GM19238 (cell line): ENCODE results near the gene CXCL17.

Experiments
- DNase-seq: peaks from one replicate; pipeline ENCODE4 v3.0.0; 2011; ENCODE audit warnings: low spot score; ENCODE audit not compliant: insufficient read length

CXCL17 gene

DNA sequence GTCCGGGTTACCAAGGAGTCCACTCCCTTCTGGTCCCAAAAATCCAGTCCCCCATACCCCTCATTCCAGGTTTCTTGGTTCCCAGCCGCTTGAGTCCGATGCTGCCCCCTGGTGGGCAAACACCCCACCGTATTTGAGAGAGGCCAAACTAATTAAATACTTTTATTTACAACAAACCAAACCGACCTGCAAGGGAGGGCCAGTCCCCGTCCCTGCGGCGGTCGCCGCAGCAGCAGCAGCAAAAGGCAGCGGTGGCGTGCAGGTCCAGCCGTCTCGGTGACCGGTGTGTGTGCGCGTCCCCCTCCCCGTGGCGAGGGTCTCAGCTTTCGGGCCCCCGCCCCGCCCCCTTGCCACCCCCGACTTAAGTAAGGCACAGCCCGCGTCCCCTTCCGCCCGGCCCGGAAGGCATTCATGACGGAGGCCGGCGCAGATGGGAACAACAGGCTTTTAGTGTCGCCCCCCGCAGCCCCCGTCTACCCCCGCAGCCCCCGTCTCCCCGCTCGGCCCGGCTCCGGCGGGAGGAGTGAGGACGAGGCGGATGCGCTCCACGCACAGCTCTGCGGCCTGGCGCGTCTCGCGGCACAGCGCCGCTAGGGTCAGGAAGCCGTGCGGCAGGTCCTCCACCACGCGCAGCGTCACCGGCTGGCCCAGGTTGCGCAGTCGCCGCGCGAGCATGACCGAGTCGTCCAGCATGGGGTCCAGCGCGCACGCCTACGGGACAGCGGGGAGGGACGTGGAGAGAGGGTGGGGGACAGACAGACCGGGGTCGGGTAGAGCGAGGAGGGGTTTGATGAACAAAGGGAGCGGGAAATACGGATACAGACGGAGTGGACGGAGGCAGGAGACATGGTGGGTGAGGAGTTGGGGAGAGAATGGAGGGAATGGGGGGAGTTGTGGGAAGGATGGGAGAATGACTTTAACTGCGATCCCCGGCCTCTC, 41.1 kb downstream of the CXCL17 start:
- peak; percentile 53 for DNase-seq

DNA sequence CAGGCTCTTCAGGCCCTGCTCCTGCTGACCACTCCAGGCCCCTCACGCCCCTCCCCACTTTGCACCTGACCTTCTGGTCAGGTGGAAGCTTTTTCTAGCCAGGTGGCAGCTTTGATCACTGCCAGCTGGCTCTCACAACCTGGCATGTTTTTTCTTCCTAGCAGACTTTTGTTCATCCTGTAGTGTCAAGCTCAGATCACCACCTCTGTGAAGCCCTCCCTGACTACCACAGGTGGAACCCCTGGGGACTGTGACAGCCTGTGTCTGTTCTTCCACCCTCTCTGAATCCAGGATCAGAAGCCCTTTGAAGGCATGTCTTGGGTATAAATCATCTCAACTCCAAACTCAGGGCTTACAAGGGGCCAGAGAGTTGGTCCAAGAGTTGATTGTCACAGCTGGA, 42.3 kb downstream of the CXCL17 start:
- DNase-seq: no peak

DNA sequence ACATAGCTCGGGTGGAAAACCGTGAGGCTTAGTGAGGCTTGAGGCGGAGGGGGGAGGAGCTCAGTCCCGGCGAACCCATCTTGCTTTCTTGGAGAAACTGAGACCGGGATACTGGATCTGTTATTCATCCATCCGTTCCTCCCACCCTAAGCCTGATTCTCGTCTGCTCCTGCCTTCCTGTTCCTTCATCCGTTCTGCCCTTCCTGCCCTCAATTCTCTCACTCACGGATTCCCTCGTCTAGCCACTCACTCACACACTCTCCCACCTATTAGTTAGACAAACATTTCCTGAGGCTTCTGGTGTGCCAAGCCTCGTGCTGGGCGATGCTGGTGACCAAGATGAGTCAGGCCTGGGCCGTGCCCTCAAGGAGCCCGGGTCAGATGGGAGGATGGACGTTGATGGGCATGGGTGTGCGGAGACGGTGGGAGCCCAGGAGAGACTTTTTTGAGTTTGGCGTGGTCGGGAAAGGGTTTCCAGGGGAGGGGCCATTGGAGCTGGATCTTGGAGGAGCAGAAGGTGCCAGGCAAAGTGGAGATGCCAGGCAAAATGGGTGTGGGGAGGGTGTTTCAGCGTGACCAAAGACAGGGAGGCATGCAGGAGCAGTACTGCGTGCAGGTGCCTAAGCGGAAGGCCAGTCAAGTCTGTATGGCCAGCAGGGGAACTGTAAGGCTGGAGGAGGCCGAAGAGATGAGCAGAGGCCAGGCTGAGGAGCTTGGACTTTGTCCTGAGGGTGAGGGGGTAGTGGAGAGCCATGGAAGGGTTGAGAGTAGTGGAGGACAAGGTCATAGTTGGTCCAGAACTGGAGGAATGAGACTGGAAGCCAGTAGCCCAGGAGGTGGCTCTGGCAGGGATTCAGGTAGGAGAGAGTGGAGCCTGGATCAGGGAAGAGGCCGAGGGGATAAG, 45.2 kb downstream of the CXCL17 start:
- no peak for DNase-seq

DNA sequence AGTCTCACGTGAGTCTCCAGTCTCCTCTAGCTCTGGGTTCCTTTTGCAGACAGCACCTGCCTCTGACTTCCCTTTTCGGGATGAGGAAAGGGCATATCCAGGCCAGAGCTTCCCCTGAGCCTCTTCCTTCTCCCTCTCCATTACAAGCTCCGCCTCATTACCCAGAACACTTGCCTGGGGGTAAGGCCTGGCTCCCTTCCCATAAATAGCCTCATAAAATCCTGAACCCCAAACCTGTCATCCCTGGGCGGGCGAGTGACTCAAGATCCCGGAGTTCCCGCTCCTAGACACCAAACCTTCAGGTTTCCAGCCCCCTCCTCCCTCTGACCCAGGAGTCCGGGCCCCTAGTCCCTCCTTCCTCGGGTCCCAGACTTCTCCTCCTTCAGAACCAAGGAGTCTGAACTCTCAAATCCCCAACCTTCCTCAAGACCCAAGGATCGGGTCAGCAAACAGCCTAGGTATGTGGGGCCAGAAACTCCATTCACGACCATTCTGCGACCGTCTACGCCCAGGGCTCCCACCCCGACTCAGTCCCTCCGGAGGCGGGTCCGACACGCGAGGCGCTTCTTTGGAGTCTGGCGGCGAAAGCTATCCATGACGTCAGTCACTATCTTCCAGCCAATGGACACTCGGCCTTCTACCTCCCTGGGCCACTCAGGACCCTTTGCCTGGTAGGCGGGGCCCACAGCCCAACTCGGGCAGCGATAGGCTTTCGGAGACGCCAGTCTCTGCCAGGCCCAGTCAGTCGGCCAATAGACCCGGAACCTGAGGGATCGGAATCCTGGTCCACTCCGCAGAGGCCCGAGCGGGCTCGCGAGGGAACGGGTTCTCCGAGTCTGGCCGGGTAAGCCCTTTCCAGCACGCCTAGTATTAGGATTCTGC, 46.1 kb downstream of the CXCL17 start:
- peak; percentile 100 for DNase-seq

DNA sequence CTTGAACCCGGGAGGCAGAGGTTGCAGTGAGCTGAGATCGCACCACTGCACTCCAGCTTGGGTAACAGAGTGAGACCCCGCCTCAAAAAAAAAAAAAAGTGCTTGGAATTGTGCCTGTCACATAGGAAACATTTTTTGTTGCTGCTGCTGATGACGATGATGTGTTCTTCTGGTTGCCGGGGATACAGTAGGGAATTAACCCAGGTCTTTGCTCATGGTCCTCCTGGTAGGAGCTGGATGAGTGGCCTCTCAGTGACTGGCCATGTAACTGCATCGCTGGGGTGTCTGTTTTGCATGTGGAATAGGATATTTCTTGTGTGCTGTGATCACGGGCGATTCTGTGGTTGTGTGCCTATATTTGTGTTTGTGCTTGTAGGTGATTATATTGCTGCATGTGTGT, 48.0 kb downstream of the CXCL17 start:
- DNase-seq: no peak

DNA sequence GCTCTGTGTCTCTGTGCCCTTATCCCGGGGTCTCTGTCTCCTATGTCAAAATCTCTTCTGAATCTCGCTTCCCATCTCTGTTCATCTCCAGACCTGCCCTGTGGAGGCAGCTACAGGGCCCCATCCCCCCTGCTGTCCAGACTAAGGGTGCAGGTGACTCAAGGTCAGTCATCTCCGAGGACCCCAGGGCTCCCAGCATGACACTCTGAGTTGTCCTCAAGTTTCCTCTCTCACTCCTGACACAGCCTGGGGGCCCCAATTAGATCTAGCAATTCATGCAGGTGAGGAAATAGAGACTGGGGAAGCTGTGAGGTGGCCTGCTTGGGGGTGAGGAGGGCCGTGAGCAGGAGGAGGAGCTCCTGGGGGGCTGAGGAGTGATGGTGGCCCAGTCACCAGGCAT, 50.6 kb downstream of the CXCL17 start:
- no peak for DNase-seq

DNA sequence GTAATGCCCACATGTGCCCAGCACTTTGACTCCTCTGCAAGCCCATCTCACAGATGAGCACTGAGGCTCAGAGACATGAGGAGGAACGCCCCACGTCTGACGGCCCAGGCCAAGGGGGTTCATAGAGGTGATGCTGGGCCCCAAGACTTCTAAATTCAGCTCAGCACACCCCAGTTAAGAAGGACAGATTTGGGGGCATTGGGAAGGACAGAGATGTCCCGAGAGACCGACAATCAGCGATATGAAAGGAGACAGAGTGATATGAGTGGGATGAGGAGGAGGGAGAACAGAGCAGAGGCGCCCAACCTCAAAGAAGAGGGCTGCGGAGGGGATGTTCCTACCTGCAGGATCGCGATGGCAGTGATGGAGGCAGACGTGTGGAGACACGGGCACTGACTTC, 52.8 kb downstream of the CXCL17 start, which contains the start of gene CNFN:
CNFN (minus strand) TSS at position 399 of the 400 bp plus-strand sequence. CDS start 1,260 bp downstream, outside the sequence.
- no peak for DNase-seq

DNA sequence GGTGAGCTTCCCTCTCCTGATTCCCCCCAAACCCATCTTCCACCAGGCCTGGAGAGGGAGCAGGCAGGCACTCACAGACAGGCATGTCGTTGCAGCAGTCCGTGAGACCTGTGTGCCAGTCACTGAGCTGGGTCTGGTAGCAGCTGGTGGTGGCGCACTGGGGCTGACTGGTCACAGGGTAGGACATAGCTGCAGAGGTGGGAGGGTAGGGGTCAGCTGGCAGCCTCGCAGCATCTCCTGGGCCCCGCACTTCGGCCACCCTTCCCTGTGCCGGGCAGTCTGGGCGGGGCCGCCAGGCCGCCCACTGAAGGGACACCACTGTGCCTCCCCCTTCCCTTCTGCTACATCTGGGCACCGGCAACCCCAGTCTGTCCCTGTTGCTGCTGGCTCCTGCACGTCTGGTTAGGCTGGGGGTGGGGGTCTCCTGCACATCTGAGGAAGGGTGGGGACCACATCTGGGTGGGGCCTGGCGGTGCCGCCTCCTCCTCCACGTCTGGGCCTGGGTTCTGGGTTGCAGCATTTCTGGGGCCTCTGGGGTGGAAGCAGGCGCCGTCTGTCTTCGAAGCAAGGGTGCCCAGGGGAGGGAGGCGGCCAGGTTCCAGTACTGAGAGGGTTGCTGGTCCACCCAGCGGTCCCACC, 53.8 kb downstream of the CXCL17 start:
- DNase-seq: no peak

DNA sequence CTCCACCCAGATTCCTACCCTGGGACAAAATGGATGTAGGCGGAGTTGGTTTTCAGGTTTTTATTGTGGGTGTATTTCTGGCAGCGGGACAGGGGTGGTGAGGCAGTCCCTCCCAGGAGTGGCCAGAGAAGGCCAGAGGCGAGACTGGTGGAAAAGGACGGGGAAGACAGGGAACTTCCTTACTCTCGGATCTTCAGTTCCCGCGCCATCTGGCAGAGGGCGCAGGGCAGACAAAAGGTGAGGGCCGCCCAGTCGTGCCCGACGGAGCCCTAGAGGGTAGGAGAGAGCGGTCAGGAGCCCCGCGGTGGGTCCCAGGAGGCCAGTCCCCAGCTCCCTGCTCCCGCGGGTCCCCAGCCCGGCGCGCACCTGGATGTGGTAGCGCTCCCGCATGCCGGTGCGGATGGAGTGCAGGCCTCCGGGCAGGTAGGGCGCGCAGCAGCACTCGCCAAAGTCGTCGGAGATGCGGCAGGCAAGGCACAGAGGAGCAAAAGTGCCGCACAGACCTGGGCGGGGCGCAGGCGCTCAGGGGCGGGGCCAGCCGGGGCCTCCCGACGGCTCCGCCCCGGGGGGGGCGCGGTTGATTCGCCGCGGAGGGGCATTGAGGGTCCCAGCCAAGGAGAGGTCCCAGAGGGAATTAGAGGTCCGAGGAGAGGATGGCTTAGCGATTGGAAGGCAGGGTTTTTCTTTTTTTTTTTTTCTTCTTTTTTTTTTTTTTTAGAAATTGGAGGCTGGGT, 55.6 kb downstream of the CXCL17 start:
- DNase-seq: peak; percentile 61

DNA sequence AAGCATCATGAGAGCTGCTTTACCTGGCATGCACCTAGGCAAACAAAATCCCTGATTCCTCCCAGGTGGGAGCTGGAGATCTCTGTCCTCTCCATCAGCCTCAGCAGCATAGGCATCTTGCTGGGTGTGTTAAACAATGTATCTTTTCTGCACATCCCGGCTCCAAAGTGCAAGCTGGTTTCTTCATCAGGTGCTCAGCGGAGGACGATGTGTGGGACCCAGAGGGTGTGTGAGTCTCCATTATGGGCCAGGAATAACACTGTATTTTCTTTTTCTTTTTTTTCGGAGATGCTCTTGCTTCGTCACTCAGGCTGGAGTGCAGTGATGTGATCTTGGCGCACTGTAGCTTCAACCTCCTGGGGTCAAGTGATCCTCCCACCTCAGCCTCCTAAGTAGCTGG, 62.6 kb downstream of the CXCL17 start:
- no peak for DNase-seq
